ENCODE results near the gene TBC1D13.

Gene TBC1D13

DNA sequence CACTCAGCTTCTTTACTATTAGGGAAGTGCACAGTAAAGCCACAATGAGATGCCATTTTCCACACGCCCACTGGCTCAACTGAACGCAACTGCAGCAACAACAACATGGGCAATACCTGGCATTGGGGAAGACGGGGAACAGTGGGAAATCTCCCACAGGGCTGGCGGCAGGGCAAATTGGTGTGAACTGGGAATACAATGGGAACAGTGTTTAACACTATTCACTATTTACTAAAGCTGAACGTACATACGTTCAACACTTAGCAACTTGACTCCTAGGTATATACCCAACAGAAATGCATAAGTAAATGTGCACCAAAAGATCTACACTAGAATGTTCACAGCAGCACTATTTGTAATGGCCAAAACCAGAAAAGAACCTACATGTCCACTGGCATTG is 29.5 kb upstream of the TBC1D13 start:
- in situ Hi-C loops (cut with MboI; ENCODE audit: low sequenced_read_pairs, unreplicated experiment) = no loop called here
- DNase-seq (ENCODE audit: low spot score) = no peak
- TF ChIP-seq, protein P1, sequence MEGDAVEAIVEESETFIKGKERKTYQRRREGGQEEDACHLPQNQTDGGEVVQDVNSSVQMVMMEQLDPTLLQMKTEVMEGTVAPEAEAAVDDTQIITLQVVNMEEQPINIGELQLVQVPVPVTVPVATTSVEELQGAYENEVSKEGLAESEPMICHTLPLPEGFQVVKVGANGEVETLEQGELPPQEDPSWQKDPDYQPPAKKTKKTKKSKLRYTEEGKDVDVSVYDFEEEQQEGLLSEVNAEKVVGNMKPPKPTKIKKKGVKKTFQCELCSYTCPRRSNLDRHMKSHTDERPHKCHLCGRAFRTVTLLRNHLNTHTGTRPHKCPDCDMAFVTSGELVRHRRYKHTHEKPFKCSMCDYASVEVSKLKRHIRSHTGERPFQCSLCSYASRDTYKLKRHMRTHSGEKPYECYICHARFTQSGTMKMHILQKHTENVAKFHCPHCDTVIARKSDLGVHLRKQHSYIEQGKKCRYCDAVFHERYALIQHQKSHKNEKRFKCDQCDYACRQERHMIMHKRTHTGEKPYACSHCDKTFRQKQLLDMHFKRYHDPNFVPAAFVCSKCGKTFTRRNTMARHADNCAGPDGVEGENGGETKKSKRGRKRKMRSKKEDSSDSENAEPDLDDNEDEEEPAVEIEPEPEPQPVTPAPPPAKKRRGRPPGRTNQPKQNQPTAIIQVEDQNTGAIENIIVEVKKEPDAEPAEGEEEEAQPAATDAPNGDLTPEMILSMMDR (IDR thresholded peaks at IDR 0.05; ENCODE audit: borderline replicate concordance, control extremely low read depth, extremely low read depth, insufficient read depth, missing control alignments) = no peak

DNA sequence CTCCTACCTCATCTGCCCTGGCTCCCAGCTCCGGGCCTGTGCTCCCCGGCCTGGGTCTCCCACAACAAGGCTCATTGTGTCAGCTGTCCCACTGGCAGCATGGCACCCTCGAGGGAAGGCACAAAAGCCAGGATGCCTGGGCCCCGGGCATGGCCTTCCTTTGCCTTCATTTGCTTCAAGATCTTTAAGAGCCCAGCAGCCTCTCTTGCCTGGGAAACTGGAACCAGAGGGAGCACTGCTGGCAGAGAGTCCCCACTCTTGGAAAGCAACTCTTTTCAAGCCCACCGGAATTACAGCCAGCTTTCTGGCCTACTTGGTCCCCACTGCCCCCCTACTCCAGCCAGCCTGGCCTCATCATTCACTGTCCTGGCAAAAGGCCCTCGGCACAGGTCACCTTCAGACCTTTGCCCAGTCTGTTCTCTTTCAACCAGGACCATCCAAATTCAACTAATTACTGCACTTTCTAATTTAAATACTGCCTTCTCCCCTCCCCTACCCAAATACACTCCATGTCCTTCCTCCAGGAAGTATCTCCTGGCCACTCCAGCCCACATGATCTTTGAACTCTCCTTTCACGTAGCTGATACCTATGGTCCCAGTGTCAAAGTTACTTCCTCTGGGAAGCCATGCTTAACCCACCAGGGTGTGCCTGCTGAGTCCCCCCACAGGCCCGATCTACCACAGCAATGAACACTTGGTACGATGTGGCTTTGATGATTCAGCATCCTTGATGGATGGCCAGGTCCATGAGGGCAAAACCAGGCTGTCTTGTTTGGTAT is 24.2 kb upstream of the TBC1D13 start:
- no peak for DNase-seq (ENCODE audit: low spot score)
- in situ Hi-C loops (cut with MboI; ENCODE audit: low sequenced_read_pairs, unreplicated experiment) = no loop called here
- TF ChIP-seq, protein P1 (IDR thresholded peaks at IDR 0.05; ENCODE audit: borderline replicate concordance, control extremely low read depth, extremely low read depth, insufficient read depth, missing control alignments) = no peak

DNA sequence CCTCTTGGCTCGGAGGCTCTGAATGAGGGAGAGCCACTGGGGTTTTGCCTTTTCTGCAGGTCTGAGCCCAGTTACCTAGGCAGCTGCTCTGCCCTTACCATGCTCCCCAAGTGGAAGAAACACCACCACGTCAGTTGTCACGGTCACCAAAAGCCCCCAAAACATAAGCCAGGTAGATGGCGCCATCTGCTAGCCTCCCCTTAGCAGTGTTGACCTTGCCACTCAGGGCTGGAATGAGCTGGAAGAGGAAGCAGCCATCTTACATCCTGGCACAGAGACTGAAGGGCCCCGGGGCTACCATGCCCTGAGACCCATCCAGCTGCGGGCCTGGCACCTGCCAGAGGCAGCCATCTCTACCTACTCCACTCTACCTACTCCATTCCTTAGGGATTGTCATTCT is 22.7 kb upstream of the TBC1D13 start:
- in situ Hi-C loops (cut with MboI; ENCODE audit: low sequenced_read_pairs, unreplicated experiment) = no loop called here
- DNase-seq (ENCODE audit: low spot score) = no peak
- TF ChIP-seq, protein P1 (IDR thresholded peaks at IDR 0.05; ENCODE audit: borderline replicate concordance, control extremely low read depth, extremely low read depth, insufficient read depth, missing control alignments) = peak; percentile 5

DNA sequence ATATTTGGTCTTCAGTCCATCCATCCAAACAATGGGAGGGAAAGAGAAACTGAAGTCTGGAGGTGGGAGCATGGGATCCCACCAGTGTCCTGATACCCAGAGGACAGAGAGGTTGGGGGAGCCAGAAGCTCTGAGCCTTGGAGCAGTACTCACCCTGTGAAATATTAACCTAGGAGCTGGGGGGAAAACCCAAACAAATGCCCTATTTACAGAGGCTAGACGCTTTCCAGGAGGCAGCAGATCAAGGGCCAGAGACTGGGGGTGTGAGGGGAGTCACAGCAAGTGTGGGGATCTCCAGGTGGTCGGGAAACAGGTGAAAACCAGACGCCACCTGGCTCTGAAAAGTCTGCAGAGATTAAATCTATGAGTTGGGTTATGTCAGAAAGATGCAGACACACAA is 21.6 kb upstream of the TBC1D13 start:
- DNase-seq (ENCODE audit: low spot score) = no peak
- in situ Hi-C loops (cut with MboI; ENCODE audit: low sequenced_read_pairs, unreplicated experiment) = no loop called here
- TF ChIP-seq, protein P1 (IDR thresholded peaks at IDR 0.05; ENCODE audit: borderline replicate concordance, control extremely low read depth, extremely low read depth, insufficient read depth, missing control alignments) = no peak

DNA sequence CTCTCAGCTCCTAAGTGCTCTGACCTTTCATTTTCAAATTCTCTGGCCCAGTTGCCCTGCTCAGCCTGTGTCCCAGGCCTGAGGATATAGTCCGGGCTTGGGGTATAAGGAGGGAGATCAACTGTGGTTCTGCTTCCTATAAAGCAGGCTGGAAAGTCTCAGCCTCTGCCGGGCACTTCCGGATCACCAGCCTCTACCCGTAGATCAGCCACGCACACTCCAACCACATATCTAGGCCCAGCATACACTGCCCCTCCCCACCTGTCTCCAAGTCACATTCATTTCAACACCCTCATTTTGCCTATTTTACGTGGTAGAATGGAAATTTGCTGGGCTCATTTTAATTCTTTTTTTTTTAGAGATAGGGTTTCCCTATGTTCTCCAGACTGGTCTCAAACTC is 18.4 kb upstream of the TBC1D13 start:
- TF ChIP-seq, protein P1 (IDR thresholded peaks at IDR 0.05; ENCODE audit: borderline replicate concordance, control extremely low read depth, extremely low read depth, insufficient read depth, missing control alignments) = no peak
- in situ Hi-C loops (cut with MboI; ENCODE audit: low sequenced_read_pairs, unreplicated experiment) = no loop called here
- no peak for DNase-seq (ENCODE audit: low spot score)

DNA sequence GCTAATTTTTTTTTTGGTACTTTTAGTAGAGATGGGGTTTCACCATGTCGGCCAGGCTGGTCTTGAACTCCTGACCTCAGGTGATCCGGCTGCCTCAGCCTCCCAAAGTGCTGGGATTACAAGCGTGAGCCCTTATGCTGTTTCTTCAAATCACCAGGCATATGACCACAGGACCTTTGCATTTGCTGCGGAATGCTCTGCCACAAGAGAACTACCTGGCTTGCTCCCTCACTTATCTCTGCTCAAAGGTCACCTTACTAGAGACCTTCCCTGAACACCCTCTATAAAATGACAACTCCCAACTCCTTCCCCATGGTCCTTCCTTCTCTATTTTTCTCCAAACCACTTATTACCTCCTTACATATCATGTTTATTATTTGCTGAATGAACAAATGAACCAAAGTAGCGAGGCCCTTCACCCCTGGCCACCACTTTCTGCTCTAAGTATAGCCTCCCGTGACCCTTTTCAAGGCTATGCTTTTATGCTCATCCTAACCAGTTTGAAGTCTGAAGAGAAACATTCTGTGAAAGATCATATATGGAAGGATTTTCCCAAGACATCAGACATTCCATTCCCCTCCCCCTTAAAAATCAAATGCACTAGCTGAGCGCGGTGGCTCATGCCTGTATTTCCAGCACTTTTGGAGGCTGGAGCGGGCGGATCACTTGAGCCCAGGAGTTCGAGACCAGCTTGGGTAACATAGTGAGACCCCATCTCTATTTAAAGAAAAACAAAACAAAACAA is 16.6 kb upstream of the TBC1D13 start:
- in situ Hi-C loops (cut with MboI; ENCODE audit: low sequenced_read_pairs, unreplicated experiment) = no loop called here

More for the DNA sequence above, 16.6 kb upstream of the TBC1D13 start:
- no peak for DNase-seq (ENCODE audit: low spot score)
- TF ChIP-seq, protein P1 (IDR thresholded peaks at IDR 0.05; ENCODE audit: borderline replicate concordance, control extremely low read depth, extremely low read depth, insufficient read depth, missing control alignments) = no peak
